ENCODE results near the gene AGGF1.
"Not testable (repeated sequence)": the region's sequence is repeated elsewhere in the genome, so short reads cannot be mapped to it uniquely, and the experiment has no call there.

Gene AGGF1

DNA sequence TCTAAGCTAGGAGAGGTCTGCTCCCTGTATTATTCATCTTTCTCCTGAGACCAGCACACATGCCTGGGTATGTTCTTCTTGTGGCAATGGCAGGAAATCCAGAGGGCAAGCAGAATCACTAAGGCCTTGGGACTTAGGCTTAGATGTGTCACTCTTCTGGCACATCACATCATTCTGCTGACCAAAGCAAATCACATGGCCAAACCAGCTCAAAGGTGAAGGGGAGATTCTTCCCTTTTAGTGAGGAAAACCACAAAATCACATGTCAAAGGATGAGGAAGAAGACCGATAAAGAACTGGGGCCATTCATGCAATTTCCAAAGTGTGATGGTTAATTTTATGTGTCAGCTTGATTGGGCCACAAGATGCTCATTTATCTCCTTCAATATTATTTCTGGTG lies 5.7 kb upstream of the AGGF1 start:
- no peak for DNase-seq

GRCh38 chr5:77028631-77029375 lies 1.4 kb upstream of the AGGF1 start:
- DNase-seq: no peak

GRCh38 chr5:77029376-77029885 lies 773 bp upstream of the AGGF1 start:
- DNase-seq: no peak

- no peak for DNase-seq
These were observed 1.7 kb downstream of the AGGF1 start for GRCh38 chr5:77031891-77032290.

DNA sequence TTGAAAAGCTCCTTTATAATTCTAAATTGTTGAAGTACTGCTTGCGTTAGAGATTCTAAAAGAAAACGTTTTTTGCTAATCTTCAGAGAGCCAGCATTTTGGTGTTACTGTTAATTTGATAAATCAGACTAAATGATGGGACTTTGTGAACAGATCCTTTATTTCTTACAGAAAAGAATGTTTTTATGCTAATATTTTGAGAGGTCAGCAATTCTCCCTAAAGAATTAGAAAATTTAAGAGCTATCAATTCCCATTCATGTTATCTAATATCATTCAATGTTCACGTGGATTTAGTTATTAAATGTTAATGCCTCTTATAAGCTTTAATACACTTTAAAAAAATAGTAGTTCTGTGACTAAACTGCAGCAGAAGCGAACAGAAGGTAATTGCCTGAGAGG lies 2.4 kb downstream of the AGGF1 start:
- no peak for DNase-seq

- no peak for DNase-seq
These were observed 3.1 kb downstream of the AGGF1 start for GRCh38 chr5:77033338-77033737.

DNA sequence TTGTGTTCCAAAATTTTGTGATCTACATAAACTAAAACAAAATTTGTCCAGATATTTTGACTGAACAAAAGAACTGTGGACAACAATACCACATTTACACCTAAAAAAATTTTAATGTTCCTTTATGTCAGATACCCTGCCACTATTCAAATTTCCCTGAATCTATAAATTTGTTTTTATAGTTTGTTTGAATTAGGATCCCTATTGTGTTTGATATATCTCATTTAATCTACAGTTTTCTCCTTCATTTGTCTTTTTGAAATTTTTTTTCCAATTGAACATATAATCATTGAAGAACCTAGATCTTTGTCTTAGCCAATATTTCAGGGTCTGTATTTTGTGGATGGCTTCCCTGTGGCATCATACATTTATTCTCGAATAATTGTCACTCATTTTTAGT lies 5.7 kb downstream of the AGGF1 start:
- no peak for DNase-seq

- DNase-seq: no peak
These were observed 16.3 kb downstream of the AGGF1 start for GRCh38 chr5:77046416-77047073.

- no peak for DNase-seq
These were observed 33.8 kb downstream of the AGGF1 start for GRCh38 chr5:77064040-77064439.

- no peak for DNase-seq
These were observed 35.1 kb downstream of the AGGF1 start for GRCh38 chr5:77065256-77065655.

- DNase-seq: no peak
These were observed 36.0 kb downstream of the AGGF1 start for GRCh38 chr5:77066184-77066583.

GRCh38 chr5:77066823-77067442 lies 36.7 kb downstream of the AGGF1 start:
- no peak for DNase-seq

DNA sequence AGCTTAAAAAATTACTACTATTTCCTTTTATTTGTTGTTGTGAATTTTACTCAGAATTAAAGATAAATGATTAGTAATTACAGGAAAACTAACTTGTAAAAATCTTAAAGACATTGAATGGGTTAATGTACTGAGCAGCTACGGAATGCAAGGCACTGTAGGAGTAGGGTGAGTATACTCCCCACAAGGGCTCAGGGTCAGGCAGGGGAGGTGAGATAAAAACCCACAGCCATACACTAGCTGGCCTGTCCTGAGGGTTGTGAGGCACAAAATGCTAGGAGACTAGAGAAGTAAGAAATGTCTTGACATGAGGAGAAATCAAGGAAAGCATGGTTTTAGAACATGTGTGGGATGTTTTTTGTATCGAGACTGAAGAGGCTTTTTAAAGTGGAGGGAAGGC lies 43.5 kb downstream of the AGGF1 start:
- no peak for DNase-seq

- no peak for DNase-seq
These were observed 44.5 kb downstream of the AGGF1 start for GRCh38 chr5:77074745-77075144.

DNA sequence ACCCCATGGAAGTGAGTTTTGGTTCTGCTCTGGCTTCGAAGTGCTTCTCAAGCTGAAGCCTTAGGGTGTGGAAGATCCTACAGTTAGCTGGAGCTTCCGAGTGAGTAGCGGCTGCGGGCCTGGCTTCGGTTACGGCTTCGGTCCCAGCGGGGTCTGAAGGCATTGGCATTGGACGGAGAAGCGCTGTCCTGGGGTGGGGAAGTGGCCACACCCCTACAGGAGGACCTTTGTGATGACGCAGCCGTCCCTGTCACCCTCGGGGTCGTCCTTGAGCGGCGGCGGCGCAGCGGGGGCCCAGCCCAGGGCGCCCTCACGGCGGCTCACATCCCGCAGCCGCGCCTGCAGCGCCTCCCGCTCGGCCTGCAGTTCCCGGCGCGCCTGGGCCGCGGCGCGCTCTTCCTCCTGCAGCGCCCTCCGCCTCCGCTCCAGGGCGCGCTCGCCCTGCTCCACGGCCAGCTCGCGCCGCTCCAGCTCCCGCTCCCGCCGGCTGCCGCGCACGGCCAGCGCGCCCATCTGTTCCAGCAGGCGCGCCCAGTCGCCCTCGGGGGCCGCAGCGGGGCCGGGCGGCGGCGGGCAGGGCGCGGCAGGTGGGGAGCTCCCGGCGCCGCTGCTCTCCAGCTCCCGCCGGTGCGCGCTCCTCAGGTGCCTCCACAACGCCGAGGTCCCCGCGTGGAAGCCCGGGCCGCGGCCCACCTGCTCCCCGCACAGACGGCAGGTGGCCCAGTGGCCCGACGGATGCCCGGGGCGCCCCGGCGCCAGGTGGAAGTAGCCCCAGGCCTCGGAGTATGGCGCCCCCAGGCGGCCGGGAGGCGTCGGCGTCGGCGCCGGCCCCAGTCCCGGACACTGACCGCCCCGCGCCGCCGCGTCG lies 47.0 kb downstream of the AGGF1 start:
- DNase-seq: no peak

DNA sequence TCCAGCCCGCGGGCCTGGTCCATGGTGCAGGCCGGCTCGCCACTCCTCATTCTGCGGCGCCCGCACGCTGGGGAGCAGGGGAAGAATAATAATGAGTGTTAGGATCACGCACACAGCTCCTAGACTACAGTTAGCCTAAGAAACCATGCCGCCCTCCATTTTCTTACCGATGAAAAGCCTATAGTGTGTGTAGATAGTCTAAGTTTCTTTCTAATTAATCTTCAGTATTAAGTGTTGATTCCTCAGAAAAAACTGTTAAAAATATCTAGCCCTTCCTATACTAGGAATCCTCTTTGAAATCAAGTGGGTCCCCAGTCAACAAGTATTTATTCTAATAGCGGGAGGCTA lies 47.6 kb downstream of the AGGF1 start:
- no peak for DNase-seq

- not testable (repeated sequence) for DNase-seq
These were observed 50.3 kb downstream of the AGGF1 start for GRCh38 chr5:77080479-77080878.

DNA sequence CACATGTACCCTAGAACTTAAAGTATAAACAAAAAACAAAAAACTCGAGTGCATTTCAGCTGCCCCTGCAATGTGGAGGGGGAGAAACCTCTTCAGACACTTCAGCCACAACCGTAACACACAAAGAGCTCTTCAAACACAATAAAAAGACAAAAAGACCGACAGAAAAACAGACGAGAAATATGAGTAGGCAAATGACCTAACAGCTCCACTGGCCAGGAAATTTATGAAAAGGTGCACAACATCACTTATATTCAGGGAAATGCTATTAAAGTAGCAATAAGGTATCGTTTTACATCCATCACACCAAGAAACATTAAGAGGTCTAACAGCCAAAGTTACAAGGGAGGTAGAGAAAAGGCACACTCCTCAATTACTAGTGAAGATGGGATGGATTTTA lies 50.7 kb downstream of the AGGF1 start:
- DNase-seq: no peak

DNA sequence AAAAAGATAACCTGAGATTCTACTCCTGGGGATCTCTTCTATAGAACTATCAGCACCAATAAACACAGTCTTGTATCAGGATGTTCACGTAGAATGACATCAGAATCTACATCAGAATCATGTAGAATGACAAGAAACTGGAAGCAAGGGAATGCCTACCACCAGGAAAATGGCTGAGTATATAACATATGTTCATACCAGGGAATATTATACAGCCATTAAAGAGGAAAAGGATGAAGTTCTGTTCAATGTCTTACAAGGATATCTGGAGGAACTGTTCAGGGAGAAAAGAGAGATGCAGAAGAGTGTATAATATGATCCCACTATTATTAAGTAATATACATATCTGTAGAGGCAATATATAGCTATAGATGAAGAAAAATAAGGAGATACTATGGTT lies 52.1 kb downstream of the AGGF1 start:
- DNase-seq: no peak

DNA sequence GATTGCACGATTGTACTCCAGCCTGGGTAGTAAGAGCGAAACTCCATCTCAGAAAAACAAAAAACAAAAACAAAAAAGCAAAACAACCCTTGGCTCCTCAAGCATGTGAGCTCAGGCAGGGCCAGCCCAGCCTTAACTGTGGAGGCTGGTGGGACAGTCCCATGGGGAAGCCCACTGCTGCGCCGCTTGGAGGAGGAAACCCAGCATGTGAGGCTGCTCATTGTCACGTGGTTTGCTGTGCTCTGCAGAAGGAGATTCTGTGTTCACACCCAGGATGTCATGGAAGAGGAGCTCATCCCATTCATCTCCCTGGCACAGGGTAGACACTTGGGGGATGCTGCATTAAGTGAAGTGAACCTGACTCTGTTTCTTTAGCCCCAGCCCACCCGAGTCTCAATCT lies 52.9 kb downstream of the AGGF1 start:
- DNase-seq: no peak

DNA sequence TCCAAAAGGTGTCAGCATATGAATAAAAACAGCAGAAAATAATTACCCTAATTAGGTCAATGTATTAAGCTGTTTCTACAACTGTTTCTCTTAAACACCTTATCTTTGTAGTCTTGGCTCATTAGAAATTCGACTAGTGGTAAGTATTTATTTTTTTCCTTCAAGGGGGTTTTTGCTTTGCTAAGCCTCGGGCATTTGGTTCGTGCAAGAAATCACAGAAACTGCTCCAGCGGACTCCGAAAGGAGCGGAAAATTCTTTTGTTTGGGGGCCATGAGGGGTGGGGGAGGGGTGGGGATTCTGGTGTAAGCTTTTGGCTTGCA lies 56.1 kb downstream of the AGGF1 start:
- DNase-seq: peak; percentile 59

GRCh38 chr5:77086689-77087483 lies 56.7 kb downstream of the AGGF1 start, which contains the start of gene ZBED3:
ZBED3 (minus strand) TSS chr5:77087285; CDS start chr5:77077878, 9,407 bp downstream.
- DNase-seq: peak; percentile 33

Data from NCI-H2171 (cell line).